ENCODE results near the gene REV1.

GRCh38 chr2:99467390-99467789 lies 22.4 kb downstream of the REV1 start:
- no peak for TF ChIP-seq MAX (IDR thresholded peaks at IDR 0.05; ENCODE audit: insufficient read depth, insufficient read length)
- TF ChIP-seq POLR2A (IDR thresholded peaks at IDR 0.05; ENCODE audit: low read depth, low read length), result no peak
- TF ChIP-seq, protein P1, sequence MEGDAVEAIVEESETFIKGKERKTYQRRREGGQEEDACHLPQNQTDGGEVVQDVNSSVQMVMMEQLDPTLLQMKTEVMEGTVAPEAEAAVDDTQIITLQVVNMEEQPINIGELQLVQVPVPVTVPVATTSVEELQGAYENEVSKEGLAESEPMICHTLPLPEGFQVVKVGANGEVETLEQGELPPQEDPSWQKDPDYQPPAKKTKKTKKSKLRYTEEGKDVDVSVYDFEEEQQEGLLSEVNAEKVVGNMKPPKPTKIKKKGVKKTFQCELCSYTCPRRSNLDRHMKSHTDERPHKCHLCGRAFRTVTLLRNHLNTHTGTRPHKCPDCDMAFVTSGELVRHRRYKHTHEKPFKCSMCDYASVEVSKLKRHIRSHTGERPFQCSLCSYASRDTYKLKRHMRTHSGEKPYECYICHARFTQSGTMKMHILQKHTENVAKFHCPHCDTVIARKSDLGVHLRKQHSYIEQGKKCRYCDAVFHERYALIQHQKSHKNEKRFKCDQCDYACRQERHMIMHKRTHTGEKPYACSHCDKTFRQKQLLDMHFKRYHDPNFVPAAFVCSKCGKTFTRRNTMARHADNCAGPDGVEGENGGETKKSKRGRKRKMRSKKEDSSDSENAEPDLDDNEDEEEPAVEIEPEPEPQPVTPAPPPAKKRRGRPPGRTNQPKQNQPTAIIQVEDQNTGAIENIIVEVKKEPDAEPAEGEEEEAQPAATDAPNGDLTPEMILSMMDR (IDR thresholded peaks at IDR 0.05; ENCODE audit: extremely low read depth in 1 of 2, insufficient read depth in 1 of 2, low read depth in 1 of 2, low read length in 2 of 2), result no peak
